ENCODE results near the gene ETS1. TPM values are rescaled to one million over a fixed set of nuclear protein-coding genes. Genes with fewer than 3 reads are reported as not detected.

Gene ETS1
- total and polyA plus RNA-seq, 2 experiments from 2014 or later: 25.6 to 52.6 TPM

GRCh38 chr11:128499613-128500253, 87.6 kb downstream of the ETS1 start (continued):
- TF ChIP-seq REST (IDR thresholded peaks at IDR 0.05; ENCODE audit: unreplicated experiment) (no peak), JUNB (IDR thresholded peaks at IDR 0.05; ENCODE audit: unreplicated experiment) (no peak)

GRCh38 chr11:128498721-128499245, 88.6 kb downstream of the ETS1 start:
- peaks cover 36% of the 10 kb centered on the region for H3K4me1 ChIP-seq (ENCODE audit: insufficient read depth)
- no peaks in the 10 kb centered on the region for H3K27me3 ChIP-seq (ENCODE audit: insufficient read depth)
- peaks cover 80% of the 10 kb centered on the region for H3K79me2 ChIP-seq (replicated peaks; ENCODE audit: insufficient read depth)
- no peaks in the 10 kb centered on the region for H3F3A ChIP-seq (replicated peaks; ENCODE audit: low read depth)
- H3K4me3 ChIP-seq: no peak overlapping the region
- H3K27ac Mint-ChIP-seq: no peak overlapping the region
- H3K9me3 Mint-ChIP-seq: peaks cover 5% of the 10 kb centered on the region; the same call in 2 of the 3 replicates
- peaks cover 13% of the 10 kb centered on the region; the same call in 1 of the 2 replicates for H4K20me1 ChIP-seq (replicated peaks; ENCODE audit: insufficient read depth)
- H3K36me3 ChIP-seq (ENCODE audit: insufficient read depth): peaks cover 3% of the 10 kb centered on the region; the same call in 1 of the 2 replicates
- H2AFZ ChIP-seq: no peak overlapping the region
- H3K27me3 Mint-ChIP-seq (ENCODE audit: insufficient read depth, low read depth, poor library complexity): no peaks in the 10 kb centered on the region
- DNase-seq (ENCODE audit: low spot score) (no peak), ATAC-seq (no peak)
- H3K36me3 Mint-ChIP-seq (ENCODE audit: low read depth): peaks cover 7% of the 10 kb centered on the region; the same call in 1 of the 3 replicates
- no peak overlapping the region for H3K4me3 Mint-ChIP-seq
- no peaks in the 10 kb centered on the region for H3K9me2 ChIP-seq (ENCODE audit: insufficient read depth)
- H3K4me1 Mint-ChIP-seq: peaks cover 28% of the 10 kb centered on the region
- no peak overlapping the region for H3K4me2 ChIP-seq
- no peak overlapping the region for H3K27ac ChIP-seq (ENCODE audit: low read depth)
- TF ChIP-seq ZNF331 (CRISPR knock-in tag; IDR thresholded peaks at IDR 0.05; ENCODE audit: low read depth) (no peak), STAT1 (IDR thresholded peaks at IDR 0.05; ENCODE audit: unreplicated experiment) (no peak), ZNF114 (CRISPR knock-in tag; IDR thresholded peaks at IDR 0.05) (no peak), CREB1 (CRISPR knock-in tag; IDR thresholded peaks at IDR 0.05; ENCODE audit: low read depth) (no peak), EZH2phosphoT487 (IDR thresholded peaks at IDR 0.05; ENCODE audit: unreplicated experiment) (no peak), CTCF (conservative IDR thresholded peaks at IDR 0.05; ENCODE audit: low read depth in 2 of 2) (no peak), EZH2 (IDR thresholded peaks at IDR 0.05; ENCODE audit: low read depth, unreplicated experiment) (no peak), JUNB (IDR thresholded peaks at IDR 0.05; ENCODE audit: unreplicated experiment) (no peak), ETS1 (IDR thresholded peaks at IDR 0.05) (no peak), REST (IDR thresholded peaks at IDR 0.05; ENCODE audit: unreplicated experiment) (no peak)
